HG02840 (cell line): Measurements from ENCODE around the gene ANKRD10.

Source experiments
- ATAC-seq: cut with Tn5 transposase; IDR thresholded peaks from one replicate; pipeline ENCODE4 v1.9.1; 2021; ENCODE audit warnings: mild to moderate bottlenecking, moderate library complexity, moderate number of reproducible peaks; ENCODE audit not compliant: unreplicated experiment, low FRiP score

The ANKRD10 gene

GRCh38 chr13:110836605-110836903, 78.3 kb downstream of the ANKRD10 start:
- ATAC-seq: no peak

- no peak for ATAC-seq
These were observed 78.9 kb downstream of the ANKRD10 start for GRCh38 chr13:110835721-110836604.

- no peak for ATAC-seq
These were observed 80.3 kb downstream of the ANKRD10 start for GRCh38 chr13:110834572-110834971.

- ATAC-seq: no peak
These were observed 82.3 kb downstream of the ANKRD10 start for GRCh38 chr13:110832531-110832930.

- no peak for ATAC-seq
These were observed 82.7 kb downstream of the ANKRD10 start for GRCh38 chr13:110832205-110832479.

GRCh38 chr13:110831437-110832204, 83.2 kb downstream of the ANKRD10 start:
- no peak for ATAC-seq

- no peak for ATAC-seq
These were observed 84.0 kb downstream of the ANKRD10 start for GRCh38 chr13:110830800-110831371.

- ATAC-seq: no peak
These were observed 84.5 kb downstream of the ANKRD10 start for GRCh38 chr13:110830331-110830730.

- no peak for ATAC-seq
These were observed 85.4 kb downstream of the ANKRD10 start for GRCh38 chr13:110829486-110829885.

GRCh38 chr13:110828705-110829104, 86.2 kb downstream of the ANKRD10 start:
- no peak for ATAC-seq
